IMR-90 (cell line): Measurements from ENCODE around the gene RELCH.

Experiments
- BHLHE40 ChIP-seq: fragments of 150-350 bp; IDR thresholded peaks from 2 replicates; pipeline ENCODE4 v1.6.1; 2016; ENCODE audit warnings: mild to moderate bottlenecking, low read depth, low read length
- CEBPB ChIP-seq: IDR thresholded peaks from 2 replicates; pipeline ENCODE4 v1.6.1; 2012; ENCODE audit warnings: low read depth, low read length, improper control_type of control experiment
- MAFK ChIP-seq: IDR thresholded peaks from 2 replicates; pipeline ENCODE4 v1.6.1; 2012; ENCODE audit warnings: low read depth, low read length, improper control_type of control experiment
- MAZ ChIP-seq: IDR thresholded peaks from 2 replicates; pipeline ENCODE4 v1.6.1; 2012; ENCODE audit warnings: low read depth, mild to moderate bottlenecking, low read length, improper control_type of control experiment, moderate library complexity, borderline replicate concordance
- NFE2L2 ChIP-seq: fragments of 150-350 bp; IDR thresholded peaks from 2 replicates; pipeline ENCODE4 v1.6.1; 2016; ENCODE audit warnings: low read depth, mild to moderate bottlenecking, low read length
- POLR2A ChIP-seq: IDR thresholded peaks from 2 replicates; pipeline ENCODE4 v1.6.1; 2012; ENCODE audit warnings: mild to moderate bottlenecking, low read depth, low read length
- RAD21 ChIP-seq: IDR thresholded peaks from 2 replicates; pipeline ENCODE4 v1.6.1; 2012; ENCODE audit warnings: low read length, improper control_type of control experiment
- RFX5 ChIP-seq: IDR thresholded peaks from 2 replicates; pipeline ENCODE4 v1.8.0; 2012; ENCODE audit warnings: low read depth, mild to moderate bottlenecking, low read length, moderate library complexity
- TF ChIP-seq, protein P1 (sequence below): fragments of 150-350 bp; IDR thresholded peaks from 2 replicates; pipeline ENCODE4 v1.6.1; 2017; ENCODE audit warnings: mild to moderate bottlenecking, antibody characterized with exemption, low read length, low read depth
- TF ChIP-seq, protein P2 (sequence below): conservative IDR thresholded peaks from 2 replicates; pipeline ENCODE4 v1.5.1; 2012; ENCODE audit warnings: mild to moderate bottlenecking, low read depth, low read length, improper control_type of control experiment
- TF ChIP-seq, protein P3 (sequence below): fragments of 150-350 bp; IDR thresholded peaks from 2 replicates; pipeline ENCODE4 v1.6.1; 2016; ENCODE audit warnings: low read depth, mild to moderate bottlenecking, low read length, moderate library complexity, borderline replicate concordance

DNA sequence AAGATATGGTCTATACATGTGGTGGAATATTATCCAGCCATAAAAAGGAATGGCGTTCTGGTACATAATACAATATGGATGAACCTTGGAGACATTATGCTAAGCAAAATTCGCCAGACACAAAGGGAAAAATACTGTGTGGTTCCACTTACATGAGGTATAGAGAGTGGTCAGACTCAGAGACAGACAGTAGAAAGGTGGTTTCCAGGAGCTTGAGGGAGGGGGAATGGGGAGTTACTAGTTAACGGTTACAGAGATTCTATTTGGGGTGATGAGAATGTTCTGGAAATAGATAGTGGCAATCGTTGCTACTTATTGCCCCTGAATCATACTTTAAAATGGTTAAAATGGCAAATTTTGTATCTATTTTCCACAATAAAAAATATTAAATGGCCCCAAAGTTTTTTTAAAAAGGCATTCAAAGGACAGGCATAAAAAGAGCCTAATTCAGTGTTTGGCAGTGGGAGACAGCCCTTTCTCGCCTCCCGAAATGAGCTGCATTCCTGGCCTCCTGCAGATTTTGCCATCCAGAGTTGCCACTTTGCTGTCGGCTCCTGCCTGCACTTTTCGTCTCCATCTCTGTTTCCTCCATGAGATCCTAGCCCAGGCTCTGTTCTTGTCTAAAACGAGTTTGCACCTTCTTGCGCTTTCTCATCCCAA is 151.5 kb downstream of the RELCH start:
- TF ChIP-seq, protein P1, sequence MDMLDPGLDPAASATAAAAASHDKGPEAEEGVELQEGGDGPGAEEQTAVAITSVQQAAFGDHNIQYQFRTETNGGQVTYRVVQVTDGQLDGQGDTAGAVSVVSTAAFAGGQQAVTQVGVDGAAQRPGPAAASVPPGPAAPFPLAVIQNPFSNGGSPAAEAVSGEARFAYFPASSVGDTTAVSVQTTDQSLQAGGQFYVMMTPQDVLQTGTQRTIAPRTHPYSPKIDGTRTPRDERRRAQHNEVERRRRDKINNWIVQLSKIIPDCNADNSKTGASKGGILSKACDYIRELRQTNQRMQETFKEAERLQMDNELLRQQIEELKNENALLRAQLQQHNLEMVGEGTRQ: no peak
- TF ChIP-seq, protein P2, sequence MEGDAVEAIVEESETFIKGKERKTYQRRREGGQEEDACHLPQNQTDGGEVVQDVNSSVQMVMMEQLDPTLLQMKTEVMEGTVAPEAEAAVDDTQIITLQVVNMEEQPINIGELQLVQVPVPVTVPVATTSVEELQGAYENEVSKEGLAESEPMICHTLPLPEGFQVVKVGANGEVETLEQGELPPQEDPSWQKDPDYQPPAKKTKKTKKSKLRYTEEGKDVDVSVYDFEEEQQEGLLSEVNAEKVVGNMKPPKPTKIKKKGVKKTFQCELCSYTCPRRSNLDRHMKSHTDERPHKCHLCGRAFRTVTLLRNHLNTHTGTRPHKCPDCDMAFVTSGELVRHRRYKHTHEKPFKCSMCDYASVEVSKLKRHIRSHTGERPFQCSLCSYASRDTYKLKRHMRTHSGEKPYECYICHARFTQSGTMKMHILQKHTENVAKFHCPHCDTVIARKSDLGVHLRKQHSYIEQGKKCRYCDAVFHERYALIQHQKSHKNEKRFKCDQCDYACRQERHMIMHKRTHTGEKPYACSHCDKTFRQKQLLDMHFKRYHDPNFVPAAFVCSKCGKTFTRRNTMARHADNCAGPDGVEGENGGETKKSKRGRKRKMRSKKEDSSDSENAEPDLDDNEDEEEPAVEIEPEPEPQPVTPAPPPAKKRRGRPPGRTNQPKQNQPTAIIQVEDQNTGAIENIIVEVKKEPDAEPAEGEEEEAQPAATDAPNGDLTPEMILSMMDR: no peak
- TF ChIP-seq POLR2A (no peak), NFE2L2 (no peak), CEBPB (no peak), RAD21 (no peak), BHLHE40 (no peak), MAZ (no peak), MAFK (no peak), RFX5 (no peak)
- TF ChIP-seq, protein P3, sequence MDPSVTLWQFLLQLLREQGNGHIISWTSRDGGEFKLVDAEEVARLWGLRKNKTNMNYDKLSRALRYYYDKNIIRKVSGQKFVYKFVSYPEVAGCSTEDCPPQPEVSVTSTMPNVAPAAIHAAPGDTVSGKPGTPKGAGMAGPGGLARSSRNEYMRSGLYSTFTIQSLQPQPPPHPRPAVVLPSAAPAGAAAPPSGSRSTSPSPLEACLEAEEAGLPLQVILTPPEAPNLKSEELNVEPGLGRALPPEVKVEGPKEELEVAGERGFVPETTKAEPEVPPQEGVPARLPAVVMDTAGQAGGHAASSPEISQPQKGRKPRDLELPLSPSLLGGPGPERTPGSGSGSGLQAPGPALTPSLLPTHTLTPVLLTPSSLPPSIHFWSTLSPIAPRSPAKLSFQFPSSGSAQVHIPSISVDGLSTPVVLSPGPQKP: no peak
